ES-I3 (cell line): Measurements from ENCODE around the gene CEP152.

Experiments
- H3K36me3 ChIP-seq: 2 replicates; pipeline ENCODE4 v1.6.1; 2013; ENCODE audit warnings: mild to moderate bottlenecking, low read length, control low read depth, moderate library complexity; ENCODE audit not compliant: insufficient read depth
- H3K4me1 ChIP-seq: 2 replicates; pipeline ENCODE4 v1.6.1; 2013; ENCODE audit warnings: mild to moderate bottlenecking, control low read depth, low read length; ENCODE audit not compliant: insufficient read depth
- H3K9ac ChIP-seq: 2 replicates; pipeline ENCODE4 v1.6.1; 2013; ENCODE audit warnings: low read depth, mild to moderate bottlenecking, low read length, moderate library complexity
- H3K9me3 ChIP-seq: 2 replicates; pipeline ENCODE4 v1.6.1; 2013; ENCODE audit warnings: mild to moderate bottlenecking, low read length, moderate library complexity; ENCODE audit not compliant: control insufficient read depth, insufficient read depth

The CEP152 gene

DNA sequence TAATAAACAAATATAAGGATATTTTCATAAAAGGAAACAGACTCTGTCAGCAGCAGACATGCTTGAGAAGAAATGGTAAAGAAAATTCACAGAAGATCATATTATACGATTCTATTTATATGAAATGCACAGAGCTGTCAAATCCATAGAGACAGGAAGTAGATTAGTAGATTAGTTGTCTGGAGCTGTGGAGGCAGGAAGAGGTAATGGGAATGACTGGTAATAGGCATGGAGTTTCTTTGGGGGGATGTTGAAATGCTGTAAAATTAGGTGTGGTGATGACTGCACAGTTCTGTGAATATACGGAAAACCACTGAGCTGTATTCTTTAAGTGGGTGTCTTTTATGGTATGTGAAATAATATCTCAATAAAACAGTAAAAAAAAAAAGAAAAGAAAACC lies 35.3 kb downstream of the CEP152 start:
- Histone ChIP-seq H3K4me1 (0 out of 2 replicates have a peak, but pooled peaks cover 3% of the 10 kb centered on the region), H3K9ac (no peak overlapping the region), H3K36me3 (no peaks in the 10 kb centered on the region), H3K9me3 (no peaks in the 10 kb centered on the region)

DNA sequence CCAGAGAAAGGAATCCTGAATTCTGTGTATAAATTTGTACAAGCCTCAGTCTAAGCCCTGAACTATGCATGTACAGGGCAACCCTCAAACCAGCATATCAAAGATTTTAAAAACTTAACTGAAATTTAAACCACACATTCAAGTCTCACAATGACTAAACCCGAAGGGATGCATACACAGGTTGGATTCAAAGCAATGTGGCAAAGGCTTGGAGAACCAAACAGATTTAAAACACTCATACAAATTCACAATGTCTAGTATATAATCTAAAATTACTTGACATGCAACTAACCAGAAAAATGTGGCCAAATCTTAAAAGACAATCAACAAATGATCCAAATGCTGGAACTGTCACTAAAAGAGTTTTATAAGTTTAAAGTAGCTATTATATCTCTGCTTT lies 36.4 kb downstream of the CEP152 start:
- H3K4me1 ChIP-seq: 0 out of 2 replicates have a peak, but pooled peaks cover 3% of the 10 kb centered on the region
- H3K36me3 ChIP-seq: no peaks in the 10 kb centered on the region
- H3K9ac ChIP-seq: no peak overlapping the region
- H3K9me3 ChIP-seq: no peaks in the 10 kb centered on the region

DNA sequence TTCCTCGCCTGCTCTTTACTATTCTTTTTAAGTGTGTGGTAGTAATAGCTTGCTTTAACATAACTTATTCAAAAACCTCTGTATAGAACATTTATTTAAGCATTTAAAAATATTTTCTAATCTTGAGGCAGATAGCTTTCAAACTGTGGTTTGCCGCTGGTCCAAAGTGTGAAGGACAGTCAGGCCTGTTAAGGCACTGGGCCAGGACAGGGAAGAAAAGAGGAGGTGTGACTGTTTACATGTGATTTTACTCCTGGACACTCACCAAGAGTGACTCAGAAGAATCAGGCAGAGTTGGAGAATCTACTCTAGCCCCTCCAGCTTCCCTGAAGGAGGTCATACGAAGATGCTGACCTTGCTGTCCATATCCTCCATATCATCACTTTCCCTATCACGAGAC lies 44.7 kb downstream of the CEP152 start:
- Histone ChIP-seq H3K9me3 (no peaks in the 10 kb centered on the region), H3K4me1 (no peaks in the 10 kb centered on the region), H3K36me3 (no peaks in the 10 kb centered on the region), H3K9ac (no peak overlapping the region)

DNA sequence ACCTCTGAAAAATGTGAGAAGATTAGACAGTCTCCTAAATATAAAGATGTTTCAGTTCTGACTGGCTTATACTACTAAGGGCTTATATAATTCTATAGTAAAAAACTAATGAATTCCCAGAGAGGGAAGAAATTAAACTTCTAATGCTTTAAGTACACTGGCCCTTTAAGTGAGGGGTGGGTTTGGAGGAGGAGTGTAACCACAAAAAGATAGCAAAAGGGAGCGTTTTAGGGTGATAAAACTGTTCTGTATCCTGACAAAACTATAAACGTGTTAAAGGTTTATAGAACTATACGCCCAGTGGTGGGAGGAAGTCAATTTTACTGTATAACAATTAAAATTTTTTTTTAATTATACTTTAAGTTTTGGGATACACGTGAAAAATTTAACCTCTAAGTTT lies 45.8 kb downstream of the CEP152 start:
- H3K9ac ChIP-seq: no peak overlapping the region
- peaks cover 8% of the 10 kb centered on the region; the same call in 1 of the 2 replicates for H3K4me1 ChIP-seq
- no peaks in the 10 kb centered on the region for H3K9me3 ChIP-seq
- H3K36me3 ChIP-seq: no peaks in the 10 kb centered on the region

DNA sequence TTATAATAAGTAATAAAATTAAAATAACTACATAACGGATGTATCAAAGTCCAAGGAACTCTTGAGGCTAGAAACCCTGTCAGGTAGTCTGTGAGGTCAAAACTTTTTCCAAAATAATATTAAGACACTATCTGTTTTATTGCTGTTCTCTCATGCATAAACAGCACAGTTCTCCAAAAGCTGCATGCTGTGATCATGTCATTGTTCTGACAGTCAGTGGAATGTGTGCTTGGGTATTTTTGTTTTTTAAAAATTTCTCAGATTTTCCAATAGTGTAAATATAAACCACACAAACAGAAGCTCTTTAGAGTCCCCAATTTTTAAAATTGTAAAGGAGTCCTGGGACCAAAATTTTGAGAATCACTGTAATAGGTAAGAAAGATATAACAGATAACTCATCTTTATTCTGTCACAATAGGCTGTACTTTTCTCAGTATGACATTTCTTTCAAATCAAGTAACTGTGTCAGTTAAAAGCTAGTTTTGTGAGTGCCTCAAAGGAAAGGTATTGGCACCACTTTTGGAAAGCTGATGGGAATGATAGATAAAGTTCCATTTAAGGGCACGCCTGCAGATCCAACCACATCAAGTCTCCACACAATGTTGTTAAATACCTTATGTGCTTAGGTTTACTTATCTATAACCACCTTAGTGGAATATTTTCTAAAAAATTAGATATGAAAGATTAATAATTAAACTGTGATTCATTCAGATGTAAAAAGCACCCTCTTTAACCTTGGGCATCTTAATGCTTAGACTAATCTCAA lies 49.3 kb downstream of the CEP152 start:
- Histone ChIP-seq H3K9ac (no peak overlapping the region), H3K4me1 (peaks cover 10% of the 10 kb centered on the region; the same call in 1 of the 2 replicates), H3K9me3 (no peaks in the 10 kb centered on the region), H3K36me3 (no peaks in the 10 kb centered on the region)

DNA sequence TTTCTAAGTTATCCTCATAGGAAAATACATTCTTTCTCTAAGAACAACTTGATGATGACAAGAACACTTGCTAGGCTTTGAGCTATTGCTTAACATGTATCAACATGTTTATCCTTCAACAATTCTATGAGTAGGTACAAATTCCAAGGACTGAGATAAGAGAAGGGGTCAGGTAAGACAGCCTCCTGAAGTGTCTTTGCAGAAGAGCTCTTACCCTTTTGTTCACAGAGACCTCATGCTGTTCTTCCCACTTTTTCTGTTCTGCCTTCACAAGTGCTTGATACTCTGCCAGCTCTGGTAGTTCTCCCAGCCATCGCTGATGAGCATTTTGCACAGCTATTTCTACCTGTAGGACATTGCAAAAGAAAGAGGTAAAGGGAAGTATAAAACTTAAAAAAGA lies 50.9 kb downstream of the CEP152 start:
- Histone ChIP-seq H3K9me3 (no peaks in the 10 kb centered on the region), H3K36me3 (no peaks in the 10 kb centered on the region), H3K9ac (no peak overlapping the region), H3K4me1 (peaks cover 10% of the 10 kb centered on the region; the same call in 1 of the 2 replicates)

DNA sequence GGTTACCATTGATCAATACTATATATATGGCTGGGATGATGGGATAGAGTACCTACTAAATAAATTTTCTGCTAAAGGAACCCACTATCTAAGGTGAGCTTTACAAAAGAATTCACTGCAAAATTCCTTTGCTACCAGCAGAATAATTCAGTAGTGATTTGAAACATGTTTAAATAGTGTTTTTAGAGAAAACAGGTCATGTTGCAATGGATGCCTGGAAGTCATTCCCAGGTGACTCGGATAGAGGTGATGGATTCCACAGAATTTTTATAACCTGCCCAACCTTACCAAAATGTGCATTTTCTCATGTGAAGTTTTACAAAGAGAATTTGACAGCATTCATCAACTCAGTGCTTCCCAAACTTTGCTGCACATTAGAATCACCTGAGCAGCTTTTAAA lies 53.2 kb downstream of the CEP152 start:
- peaks cover 10% of the 10 kb centered on the region; the same call in 1 of the 2 replicates for H3K4me1 ChIP-seq
- H3K9me3 ChIP-seq: no peaks in the 10 kb centered on the region
- H3K9ac ChIP-seq: no peak overlapping the region
- no peaks in the 10 kb centered on the region for H3K36me3 ChIP-seq

DNA sequence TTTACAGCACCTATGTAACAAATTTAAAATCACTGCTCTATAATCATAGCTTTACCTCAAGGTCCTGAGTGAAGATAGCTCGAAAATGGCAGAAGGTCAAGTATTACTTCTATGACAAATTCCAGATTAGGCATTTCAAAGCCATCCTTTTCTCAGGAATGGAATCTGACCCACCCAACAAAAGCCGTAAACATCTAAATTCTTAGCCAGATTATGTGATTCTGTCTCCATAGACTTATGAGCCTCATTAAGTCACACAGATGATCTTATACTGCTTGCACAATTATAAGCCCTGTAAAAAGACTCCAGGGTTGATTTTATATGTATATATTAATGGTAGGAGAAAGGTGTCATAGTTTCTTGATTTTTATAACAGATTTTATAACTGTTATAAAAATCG lies 56.9 kb downstream of the CEP152 start:
- no peak overlapping the region for H3K9ac ChIP-seq
- H3K36me3 ChIP-seq: no peaks in the 10 kb centered on the region
- H3K9me3 ChIP-seq: no peaks in the 10 kb centered on the region
- no peaks in the 10 kb centered on the region for H3K4me1 ChIP-seq

DNA sequence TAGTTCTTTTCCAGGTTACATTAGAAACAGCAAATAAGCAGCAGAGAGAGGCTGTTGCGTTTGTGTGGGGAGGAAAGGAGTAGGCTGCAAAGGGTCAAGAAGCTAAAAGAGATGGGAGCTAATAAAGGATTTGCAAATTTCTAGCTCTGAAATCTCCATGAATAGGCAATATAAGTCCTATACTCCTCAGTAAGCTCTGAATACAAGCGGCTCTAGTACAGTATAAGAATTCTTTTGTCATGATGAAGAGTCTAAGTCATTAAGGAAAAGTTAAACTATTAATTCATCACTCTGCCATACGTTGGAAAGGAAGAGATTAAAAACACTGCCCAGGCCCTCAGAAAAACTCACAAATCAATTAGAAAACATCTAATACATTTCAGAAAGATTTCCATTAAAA lies 59.3 kb downstream of the CEP152 start:
- Histone ChIP-seq H3K9ac (no peak overlapping the region), H3K4me1 (no peaks in the 10 kb centered on the region), H3K36me3 (no peaks in the 10 kb centered on the region; the same call in 1 of the 2 replicates), H3K9me3 (no peaks in the 10 kb centered on the region)

DNA sequence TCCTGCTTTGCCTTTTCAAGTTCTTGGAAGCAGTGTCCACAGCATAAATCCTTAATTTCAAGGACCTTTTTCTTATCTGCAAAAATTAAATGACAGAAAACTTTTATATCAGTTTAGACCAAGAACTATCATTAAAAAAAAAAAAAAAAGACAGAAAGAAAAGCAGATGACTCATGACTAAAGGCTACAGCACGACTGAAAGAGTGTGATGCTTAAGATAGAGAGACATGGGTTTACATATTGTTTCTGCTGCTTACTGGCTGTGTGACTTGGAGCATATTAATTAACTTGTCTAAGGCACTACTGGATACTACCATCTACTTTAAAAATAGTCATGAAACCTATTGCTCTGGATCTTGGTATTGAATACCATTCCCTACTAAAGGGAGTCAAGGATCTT lies 62.3 kb downstream of the CEP152 start:
- no peak overlapping the region for H3K9ac ChIP-seq
- no peaks in the 10 kb centered on the region for H3K9me3 ChIP-seq
- no peaks in the 10 kb centered on the region; the same call in 1 of the 2 replicates for H3K36me3 ChIP-seq
- H3K4me1 ChIP-seq: no peaks in the 10 kb centered on the region

DNA sequence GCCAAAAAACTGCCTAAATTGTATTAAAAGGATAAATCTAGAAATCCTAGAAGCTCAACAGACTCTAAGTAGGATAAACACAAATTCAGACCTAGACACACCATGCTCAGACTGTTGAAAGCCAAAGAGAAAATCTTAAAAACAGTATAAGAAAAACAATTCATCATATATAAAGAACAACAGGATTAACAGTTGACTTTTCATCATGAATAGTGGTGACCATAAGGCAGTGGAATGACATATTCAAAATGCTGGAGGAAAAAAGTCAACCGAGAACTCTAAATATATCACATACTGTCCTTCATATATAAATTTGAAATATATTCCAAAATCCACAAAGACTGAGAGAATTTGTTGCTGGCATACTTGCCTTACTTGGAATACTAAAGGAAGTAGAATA lies 77.3 kb downstream of the CEP152 start:
- Histone ChIP-seq H3K36me3 (no peaks in the 10 kb centered on the region), H3K9me3 (peaks cover 5% of the 10 kb centered on the region), H3K9ac (no peak overlapping the region), H3K4me1 (no peaks in the 10 kb centered on the region)

DNA sequence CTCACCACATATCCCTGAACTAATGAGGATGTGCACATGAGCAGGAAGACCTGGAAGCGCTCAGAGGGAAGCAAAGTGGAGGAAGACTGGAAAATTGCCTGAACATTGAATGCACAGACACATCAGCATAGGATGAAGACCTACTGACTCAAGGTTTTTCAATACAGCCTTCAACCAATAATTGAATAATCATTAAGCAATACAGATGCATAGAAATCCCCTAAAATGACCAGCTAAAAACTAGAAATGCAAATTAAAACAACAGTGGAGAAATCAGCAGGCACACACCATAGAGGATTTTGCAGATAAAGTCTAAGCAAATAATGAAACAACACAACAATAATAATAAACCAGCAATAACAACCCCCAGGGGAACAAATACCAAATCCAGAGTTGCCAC lies 80.4 kb downstream of the CEP152 start:
- Histone ChIP-seq H3K36me3 (no peaks in the 10 kb centered on the region), H3K4me1 (no peaks in the 10 kb centered on the region), H3K9me3 (peaks cover 5% of the 10 kb centered on the region), H3K9ac (no peak overlapping the region)

DNA sequence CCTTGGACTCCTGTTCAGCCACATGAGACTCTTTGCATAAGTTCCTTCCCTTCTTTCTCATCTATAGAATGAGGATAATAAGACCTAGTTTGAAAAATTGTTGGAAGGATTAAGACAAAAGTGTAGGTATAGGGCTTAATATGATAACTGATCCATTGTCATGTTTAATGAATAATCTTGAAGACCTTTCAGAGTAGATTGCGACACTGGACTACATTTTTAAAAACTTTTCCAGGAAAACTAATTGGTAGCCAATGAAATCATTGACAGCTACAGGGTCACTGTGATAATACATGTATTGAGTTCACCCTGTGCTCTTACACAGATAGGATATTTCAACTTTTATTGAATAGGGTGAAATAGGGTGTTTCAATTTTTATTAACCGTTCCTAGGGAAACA lies 86.9 kb downstream of the CEP152 start:
- H3K36me3 ChIP-seq: no peaks in the 10 kb centered on the region

DNA sequence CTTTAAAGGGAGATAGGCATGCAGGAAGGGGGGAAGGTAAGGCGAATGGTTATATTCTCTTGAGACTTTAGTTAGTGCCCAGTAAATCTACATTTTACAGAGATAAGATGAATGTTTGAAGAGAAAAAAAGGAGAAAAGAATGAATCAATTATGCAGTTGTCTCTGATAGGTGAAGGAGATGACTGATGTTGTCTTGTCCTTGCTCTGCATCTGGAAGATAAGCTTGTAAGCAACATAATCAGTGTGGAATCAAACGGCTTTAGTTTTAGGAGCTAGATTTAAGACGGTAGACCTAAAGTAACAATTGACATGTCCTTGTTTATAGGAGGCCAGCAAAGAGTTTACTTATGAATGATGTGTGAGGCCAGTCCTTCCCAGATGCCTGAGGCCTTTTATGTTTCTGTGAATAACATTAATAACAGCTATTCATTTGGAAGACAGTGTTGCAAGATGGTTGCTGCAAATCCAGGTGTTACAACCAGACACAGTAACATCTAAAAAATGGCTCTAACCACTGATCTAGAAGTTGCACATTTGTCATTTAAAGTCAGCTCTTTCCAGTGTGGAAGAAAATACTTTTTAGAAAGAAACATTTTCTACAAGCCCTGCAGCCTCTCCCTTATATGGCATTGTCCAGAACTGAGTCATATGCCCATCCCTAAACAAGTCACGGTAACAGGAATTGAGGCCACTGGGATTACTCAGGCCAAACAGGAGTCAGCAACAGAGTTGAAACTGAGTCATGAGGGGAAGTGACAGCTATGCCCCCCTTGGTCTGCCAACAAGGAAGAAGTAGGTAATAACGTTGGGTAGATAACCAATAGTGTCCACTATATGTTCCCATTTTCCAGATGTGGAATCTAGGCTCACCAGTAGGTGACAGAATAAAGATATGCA lies 87.9 kb downstream of the CEP152 start:
- Histone ChIP-seq H3K4me1 (no peaks in the 10 kb centered on the region), H3K9ac (no peak overlapping the region), H3K36me3 (no peaks in the 10 kb centered on the region), H3K9me3 (no peaks in the 10 kb centered on the region)

More for the DNA sequence above, 86.9 kb downstream of the CEP152 start:
- no peaks in the 10 kb centered on the region for H3K9me3 ChIP-seq
- no peaks in the 10 kb centered on the region for H3K4me1 ChIP-seq
- no peak overlapping the region for H3K9ac ChIP-seq
